Duodenal mucosa (tissue), 2 donors: Measurements from ENCODE around the gene JAKMIP2.
A peak's percentile ranks its signal among the peaks of the same experiment; 100 is the strongest.
"Not testable (repeated sequence)": the region's sequence is repeated elsewhere in the genome, so short reads cannot be mapped to it uniquely, and the experiment has no call there.

Experiments used
- H3K27ac ChIP-seq: one replicate; pipeline ENCODE4 v1.7.0; 2013; ENCODE audit warnings: low read depth, low read length
- H3K27me3 ChIP-seq, 2 donors: one replicate each; pipeline ENCODE4 v1.7.0; 2013; ENCODE audit warnings: low read length in 2 of 2, control low read depth in 1 of 2; ENCODE audit not compliant: insufficient read depth in 2 of 2, control insufficient read depth in 1 of 2
- H3K36me3 ChIP-seq, 2 donors: one replicate each; pipeline ENCODE4 v1.7.0; 2013; ENCODE audit warnings: low read length in 2 of 2, control low read depth in 1 of 2; ENCODE audit not compliant: insufficient read depth in 2 of 2, control insufficient read depth in 1 of 2
- H3K4me1 ChIP-seq, 2 donors: one replicate each; pipeline ENCODE4 v1.7.0; 2013; ENCODE audit warnings: low read length in 2 of 2, control low read depth in 1 of 2; ENCODE audit not compliant: insufficient read depth in 2 of 2, control insufficient read depth in 1 of 2
- H3K4me3 ChIP-seq, 2 donors: one replicate each; pipeline ENCODE4 v1.7.0; 2013; ENCODE audit warnings: low read length in 2 of 2, low read depth in 1 of 2
- H3K9ac ChIP-seq, 2 donors: one replicate each; pipeline ENCODE4 v1.7.0; 2013; ENCODE audit warnings: low read length in 2 of 2, low read depth in 1 of 2
- H3K9me3 ChIP-seq, 2 donors: one replicate each; pipeline ENCODE4 v1.7.0; 2013; ENCODE audit warnings: low read length in 2 of 2, control low read depth in 1 of 2; ENCODE audit not compliant: control insufficient read depth in 1 of 2

JAKMIP2 gene

GRCh38 chr5:147818290-147818689 lies 35.8 kb upstream of the JAKMIP2 start:
- Histone ChIP-seq H3K27ac (no peak overlapping the region), H3K27me3 (no peaks in the 10 kb centered on the region), H3K36me3 (no peaks in the 10 kb centered on the region), H3K4me3 (no peak overlapping the region), H3K9me3 (no peaks in the 10 kb centered on the region), H3K9ac (no peak overlapping the region), H3K4me1 (peaks cover 0 to 3% of the 10 kb centered on the region in 2 donors)

DNA sequence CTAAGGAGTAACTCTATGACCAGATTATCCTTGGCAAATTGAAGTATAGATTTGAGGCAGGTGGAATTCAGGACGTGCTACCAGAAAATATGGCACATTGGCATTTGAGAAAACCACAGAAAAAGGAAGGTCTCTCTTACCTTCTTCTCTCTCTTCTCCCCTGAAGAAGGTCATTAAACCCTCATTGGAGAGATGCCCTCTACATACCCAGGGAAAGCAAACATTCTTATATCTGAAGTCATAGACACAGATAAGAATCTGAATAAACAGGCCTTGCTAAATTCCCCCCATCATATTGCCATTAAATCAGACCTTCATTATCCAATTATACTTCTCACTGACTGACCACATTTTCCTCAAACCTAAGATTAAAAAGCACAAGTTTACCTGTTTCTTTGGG lies 31.2 kb upstream of the JAKMIP2 start:
- H3K27me3 ChIP-seq = no peaks in the 10 kb centered on the region
- H3K4me3 ChIP-seq = no peak overlapping the region
- H3K9me3 ChIP-seq = no peaks in the 10 kb centered on the region
- H3K9ac ChIP-seq = no peak overlapping the region
- H3K4me1 ChIP-seq = no peaks in the 10 kb centered on the region
- no peaks in the 10 kb centered on the region for H3K36me3 ChIP-seq
- H3K27ac ChIP-seq = no peak overlapping the region

DNA sequence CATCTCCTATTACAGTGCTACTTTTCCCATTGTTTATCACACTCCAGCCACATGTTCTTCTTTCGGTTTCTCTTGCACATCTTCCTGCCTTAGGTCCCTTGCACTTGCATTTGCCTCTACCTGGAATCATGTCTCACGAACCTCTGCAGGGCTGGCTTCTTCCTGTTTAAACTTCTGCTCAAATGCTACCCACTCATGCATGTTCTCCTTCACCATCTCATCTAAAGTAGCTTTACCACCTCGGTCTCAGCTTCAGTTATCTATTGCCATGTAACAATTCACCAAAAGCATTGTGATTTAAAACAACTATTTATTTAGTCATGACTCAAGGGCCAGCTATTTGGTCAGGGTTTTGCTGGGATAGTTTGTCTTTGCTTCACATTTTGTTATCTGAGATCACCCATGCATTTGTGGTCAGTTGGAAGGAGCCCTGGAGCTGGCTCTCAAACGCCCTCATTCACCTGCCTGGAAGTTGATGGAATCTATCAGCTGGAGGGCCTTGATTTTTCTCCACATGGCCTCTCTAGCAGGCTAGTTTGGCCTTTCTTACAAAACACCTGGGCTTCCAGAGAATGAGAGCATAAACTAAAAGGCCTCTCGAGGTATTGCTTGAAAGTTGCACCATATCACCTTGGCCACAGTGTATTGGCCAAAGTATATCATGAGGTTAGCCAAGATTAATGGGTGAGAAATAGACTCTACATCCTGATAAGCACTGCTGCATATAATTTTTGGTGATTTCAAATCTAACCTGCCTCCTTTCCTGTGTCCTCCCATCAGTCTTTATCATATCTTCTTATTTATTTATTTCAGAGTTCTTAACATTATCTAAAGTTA lies 27.5 kb upstream of the JAKMIP2 start:
- Histone ChIP-seq H3K36me3 (no peaks in the 10 kb centered on the region), H3K4me1 (no peaks in the 10 kb centered on the region), H3K9ac (no peak overlapping the region), H3K27ac (no peak overlapping the region), H3K4me3 (no peak overlapping the region), H3K9me3 (no peaks in the 10 kb centered on the region), H3K27me3 (no peaks in the 10 kb centered on the region)

- no peak overlapping the region for H3K4me3 ChIP-seq
- H3K9ac ChIP-seq = no peak overlapping the region
- H3K9me3 ChIP-seq = no peaks in the 10 kb centered on the region
- peaks cover 8 to 12% of the 10 kb centered on the region in 2 donors for H3K4me1 ChIP-seq
- no peak overlapping the region for H3K27ac ChIP-seq
- no peaks in the 10 kb centered on the region for H3K27me3 ChIP-seq
- no peaks in the 10 kb centered on the region for H3K36me3 ChIP-seq
These were observed 22.5 kb upstream of the JAKMIP2 start for GRCh38 chr5:147805030-147805454.

GRCh38 chr5:147804334-147804733 lies 21.8 kb upstream of the JAKMIP2 start:
- no peaks in the 10 kb centered on the region for H3K36me3 ChIP-seq
- peak overlapping the region in 1 of 2 donors; percentile 7 for H3K4me3 ChIP-seq
- H3K4me1 ChIP-seq = peaks cover 8 to 12% of the 10 kb centered on the region in 2 donors
- no peak overlapping the region for H3K9ac ChIP-seq
- no peak overlapping the region for H3K27ac ChIP-seq
- H3K9me3 ChIP-seq = no peaks in the 10 kb centered on the region
- no peaks in the 10 kb centered on the region for H3K27me3 ChIP-seq

DNA sequence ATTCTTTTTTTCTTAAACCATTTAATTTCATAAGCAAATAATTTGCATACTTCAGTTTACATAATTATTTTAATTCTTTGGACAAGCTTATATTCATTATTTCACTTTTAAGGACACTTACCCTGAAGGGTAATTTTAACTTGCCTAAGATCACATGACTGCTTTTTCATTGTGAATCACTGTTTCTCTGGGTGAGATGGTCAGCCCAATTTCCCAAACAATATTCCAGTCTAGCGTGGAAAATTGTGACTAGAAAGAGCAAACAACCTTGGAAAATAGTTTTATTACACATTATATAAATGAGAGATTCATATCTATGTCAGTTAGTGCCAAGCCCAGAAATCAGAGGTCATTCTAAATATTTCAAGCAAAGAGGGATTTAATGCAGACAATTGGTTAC lies 21.4 kb upstream of the JAKMIP2 start:
- Histone ChIP-seq H3K4me3 (peak overlapping the region in 1 of 2 donors; percentile 7), H3K36me3 (no peaks in the 10 kb centered on the region), H3K27ac (no peak overlapping the region), H3K4me1 (peaks cover 8 to 12% of the 10 kb centered on the region in 2 donors), H3K27me3 (no peaks in the 10 kb centered on the region), H3K9me3 (no peaks in the 10 kb centered on the region), H3K9ac (no peak overlapping the region)

DNA sequence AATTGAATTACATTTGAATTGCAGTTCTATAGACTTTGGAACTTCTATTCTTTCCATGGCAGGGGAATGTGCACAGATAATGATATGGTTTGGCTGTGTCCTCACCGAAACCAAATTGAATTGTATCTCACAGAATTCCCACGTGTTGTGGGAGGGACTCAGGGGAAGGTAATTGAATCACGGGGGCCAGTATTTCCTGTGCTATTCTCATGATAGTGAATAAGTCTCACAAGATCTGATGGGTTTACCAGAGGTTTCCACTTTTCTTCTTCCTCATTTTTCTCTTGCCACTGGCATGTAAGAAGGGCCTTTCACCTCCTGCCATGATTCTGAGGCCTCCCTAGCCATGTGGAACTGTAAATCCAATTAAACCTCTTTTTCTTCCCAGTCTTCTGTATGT lies 20.6 kb upstream of the JAKMIP2 start:
- peaks cover 8 to 12% of the 10 kb centered on the region in 2 donors for H3K4me1 ChIP-seq
- H3K9ac ChIP-seq, H3K36me3 ChIP-seq, H3K27me3 ChIP-seq, H3K27ac ChIP-seq, H3K9me3 ChIP-seq, H3K4me3 ChIP-seq: not testable (repeated sequence)

GRCh38 chr5:147801461-147801860 lies 18.9 kb upstream of the JAKMIP2 start:
- no peaks in the 10 kb centered on the region for H3K9me3 ChIP-seq
- no peaks in the 10 kb centered on the region for H3K27me3 ChIP-seq

GRCh38 chr5:147800491-147800890 lies 18.0 kb upstream of the JAKMIP2 start:
- Histone ChIP-seq H3K27me3 (no peaks in the 10 kb centered on the region), H3K4me1 (peaks cover 8 to 12% of the 10 kb centered on the region in 2 donors), H3K36me3 (no peaks in the 10 kb centered on the region), H3K9me3 (no peaks in the 10 kb centered on the region), H3K27ac (no peak overlapping the region), H3K4me3 (no peak overlapping the region), H3K9ac (no peak overlapping the region)

More at GRCh38 chr5:147801461-147801860, 18.9 kb upstream of the JAKMIP2 start:
- Histone ChIP-seq H3K27ac (no peak overlapping the region), H3K4me1 (peaks cover 8 to 12% of the 10 kb centered on the region in 2 donors), H3K4me3 (no peak overlapping the region), H3K36me3 (no peaks in the 10 kb centered on the region), H3K9ac (no peak overlapping the region)

GRCh38 chr5:147796556-147797308 lies 14.2 kb upstream of the JAKMIP2 start:
- no peak overlapping the region for H3K9ac ChIP-seq
- no peak overlapping the region for H3K4me3 ChIP-seq
- H3K36me3 ChIP-seq = no peaks in the 10 kb centered on the region
- no peaks in the 10 kb centered on the region for H3K27me3 ChIP-seq
- no peaks in the 10 kb centered on the region for H3K9me3 ChIP-seq
- H3K27ac ChIP-seq = no peak overlapping the region
- no peaks in the 10 kb centered on the region for H3K4me1 ChIP-seq
